ENCODE results near the gene ZCCHC2. TPM values are rescaled to one million over a fixed set of nuclear protein-coding genes. Genes with fewer than 3 reads are reported as not detected.

Gene ZCCHC2
- total RNA-seq, 1 donor from 2014 or later, result 5.5 TPM

DNA sequence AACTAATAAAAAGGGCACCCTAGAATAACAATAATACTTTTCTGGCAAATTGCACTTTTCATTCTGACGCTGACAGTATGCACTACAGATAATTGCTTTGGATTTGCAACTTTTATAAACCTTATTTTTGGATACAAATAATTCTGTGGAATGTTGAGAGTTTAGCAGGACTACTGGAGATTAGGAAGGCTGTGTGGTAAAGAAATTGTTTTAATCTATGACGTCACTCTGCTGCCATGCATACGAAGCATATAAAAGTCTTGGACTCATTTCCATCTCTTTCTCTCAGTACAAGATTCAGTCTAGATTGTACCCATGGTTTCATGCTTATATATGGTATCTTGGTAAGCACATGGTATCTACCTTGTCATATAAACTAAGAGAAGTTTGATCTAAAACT, 28.1 kb upstream of the ZCCHC2 start:
- Histone ChIP-seq H3F3A (ENCODE audit: low read depth) (peaks cover 4% of the 10 kb centered on the region), H2AFZ (replicated peaks) (no peak overlapping the region), H4K20me1 (ENCODE audit: low read depth) (no peaks in the 10 kb centered on the region), H3K4me1 (peaks cover 11% of the 10 kb centered on the region), H3K9me3 (ENCODE audit: low read depth) (no peaks in the 10 kb centered on the region), H3K27me3 (no peaks in the 10 kb centered on the region), H3K4me3 (no peak overlapping the region), H3K27ac (no peak overlapping the region), H3K9ac (no peak overlapping the region), H3K36me3 (no peaks in the 10 kb centered on the region), H3K4me2 (no peak overlapping the region), H3K79me2 (ENCODE audit: low read depth) (no peaks in the 10 kb centered on the region)
- peaks cover 2% of the 10 kb centered on the region for H3K27me3 Mint-ChIP-seq (ENCODE audit: insufficient read depth, low read depth)
- no peak for DNase-seq (ENCODE audit: low spot score)
- H3K36me3 Mint-ChIP-seq, result no peaks in the 10 kb centered on the region
- peaks cover 15% of the 10 kb centered on the region for H3K4me1 Mint-ChIP-seq
- peaks cover 3% of the 10 kb centered on the region for H3K9me3 Mint-ChIP-seq
- TF ChIP-seq EZH2 (IDR thresholded peaks at IDR 0.05) (no peak), EZH2phosphoT487 (IDR thresholded peaks at IDR 0.05) (no peak)
- TF ChIP-seq, protein P1, sequence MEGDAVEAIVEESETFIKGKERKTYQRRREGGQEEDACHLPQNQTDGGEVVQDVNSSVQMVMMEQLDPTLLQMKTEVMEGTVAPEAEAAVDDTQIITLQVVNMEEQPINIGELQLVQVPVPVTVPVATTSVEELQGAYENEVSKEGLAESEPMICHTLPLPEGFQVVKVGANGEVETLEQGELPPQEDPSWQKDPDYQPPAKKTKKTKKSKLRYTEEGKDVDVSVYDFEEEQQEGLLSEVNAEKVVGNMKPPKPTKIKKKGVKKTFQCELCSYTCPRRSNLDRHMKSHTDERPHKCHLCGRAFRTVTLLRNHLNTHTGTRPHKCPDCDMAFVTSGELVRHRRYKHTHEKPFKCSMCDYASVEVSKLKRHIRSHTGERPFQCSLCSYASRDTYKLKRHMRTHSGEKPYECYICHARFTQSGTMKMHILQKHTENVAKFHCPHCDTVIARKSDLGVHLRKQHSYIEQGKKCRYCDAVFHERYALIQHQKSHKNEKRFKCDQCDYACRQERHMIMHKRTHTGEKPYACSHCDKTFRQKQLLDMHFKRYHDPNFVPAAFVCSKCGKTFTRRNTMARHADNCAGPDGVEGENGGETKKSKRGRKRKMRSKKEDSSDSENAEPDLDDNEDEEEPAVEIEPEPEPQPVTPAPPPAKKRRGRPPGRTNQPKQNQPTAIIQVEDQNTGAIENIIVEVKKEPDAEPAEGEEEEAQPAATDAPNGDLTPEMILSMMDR (IDR thresholded peaks at IDR 0.05), result no peak
- H3K27ac Mint-ChIP-seq, result no peak overlapping the region
- H3K4me3 Mint-ChIP-seq, result no peak overlapping the region

DNA sequence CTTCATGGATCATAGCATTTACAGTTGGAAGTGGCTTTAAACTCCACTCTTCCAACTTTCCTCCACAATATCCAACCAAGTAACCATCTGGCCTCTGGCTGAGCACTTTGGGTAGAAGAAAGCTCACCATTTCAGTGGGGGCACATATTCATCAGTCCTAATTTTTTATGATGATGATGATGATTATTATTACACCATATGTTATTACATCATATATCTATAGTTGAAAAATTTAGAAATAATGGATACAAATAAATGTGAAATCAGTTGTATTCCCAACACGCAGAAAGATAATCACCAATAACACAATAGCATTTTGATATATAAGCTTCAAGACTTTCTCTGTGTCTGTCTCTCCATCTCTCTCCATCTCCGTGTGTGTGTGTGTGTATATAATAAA, 26.6 kb upstream of the ZCCHC2 start:
- Histone ChIP-seq H3K4me1 (peaks cover 15% of the 10 kb centered on the region), H3K9ac (no peak overlapping the region), H3K4me3 (no peak overlapping the region), H3K27ac (no peak overlapping the region), H3K4me2 (no peak overlapping the region), H3K27me3 (no peaks in the 10 kb centered on the region), H3K9me3 (ENCODE audit: low read depth) (no peaks in the 10 kb centered on the region), H2AFZ (replicated peaks) (no peak overlapping the region), H4K20me1 (ENCODE audit: low read depth) (no peaks in the 10 kb centered on the region), H3F3A (ENCODE audit: low read depth) (peaks cover 4% of the 10 kb centered on the region), H3K79me2 (ENCODE audit: low read depth) (no peaks in the 10 kb centered on the region), H3K36me3 (no peaks in the 10 kb centered on the region)
- no peak overlapping the region for H3K27ac Mint-ChIP-seq
- H3K4me1 Mint-ChIP-seq, result peaks cover 19% of the 10 kb centered on the region
- no peak for DNase-seq (ENCODE audit: low spot score)
- H3K9me3 Mint-ChIP-seq, result peaks cover 2% of the 10 kb centered on the region
- peaks cover 2% of the 10 kb centered on the region for H3K27me3 Mint-ChIP-seq (ENCODE audit: insufficient read depth, low read depth)
- no peaks in the 10 kb centered on the region for H3K36me3 Mint-ChIP-seq
- no peak overlapping the region for H3K4me3 Mint-ChIP-seq
- TF ChIP-seq EZH2 (IDR thresholded peaks at IDR 0.05) (no peak), EZH2phosphoT487 (IDR thresholded peaks at IDR 0.05) (no peak)
- TF ChIP-seq, protein P1 (IDR thresholded peaks at IDR 0.05), result no peak

DNA sequence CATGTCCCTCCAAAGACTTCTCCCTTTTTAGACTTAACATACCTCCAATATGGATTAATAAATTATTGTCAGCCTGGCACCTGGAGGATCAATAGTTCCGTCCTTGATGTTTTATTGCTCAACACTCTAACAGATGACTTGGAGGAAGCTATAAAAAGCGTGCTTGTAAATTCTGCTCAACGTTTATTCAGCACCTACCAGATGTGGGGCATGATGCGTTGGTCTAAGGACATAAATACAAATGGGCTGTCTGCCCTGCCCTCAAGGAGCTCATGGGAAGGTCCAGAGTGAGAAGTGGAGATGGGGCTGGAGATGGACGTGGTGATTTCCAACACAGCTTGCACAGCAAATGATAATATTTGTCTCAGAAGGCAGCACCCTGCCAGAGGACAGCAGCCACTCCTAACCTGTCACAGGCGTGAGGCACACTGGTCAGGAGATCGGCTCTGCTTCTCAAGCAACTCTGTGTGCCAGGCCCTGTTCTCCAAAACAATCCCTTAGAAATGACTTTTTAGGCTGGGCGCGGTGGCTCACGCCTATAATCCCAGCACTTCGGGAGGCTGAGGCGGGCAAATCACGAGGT, 25.5 kb upstream of the ZCCHC2 start:
- no peaks in the 10 kb centered on the region for H3K36me3 ChIP-seq
- Mint-ChIP-seq H3K36me3 (peaks cover 2% of the 10 kb centered on the region), H3K27ac (no peak overlapping the region), H3K27me3 (ENCODE audit: insufficient read depth, low read depth) (peaks cover 2% of the 10 kb centered on the region), H3K4me1 (peaks cover 19% of the 10 kb centered on the region), H3K4me3 (no peak overlapping the region), H3K9me3 (peaks cover 4% of the 10 kb centered on the region)
- no peaks in the 10 kb centered on the region for H3K9me3 ChIP-seq (ENCODE audit: low read depth)
- H3K4me3 ChIP-seq, result no peak overlapping the region
- no peak overlapping the region for H3K27ac ChIP-seq
- peaks cover 4% of the 10 kb centered on the region for H3F3A ChIP-seq (ENCODE audit: low read depth)
- no peak overlapping the region for H3K9ac ChIP-seq
- TF ChIP-seq EZH2phosphoT487 (IDR thresholded peaks at IDR 0.05) (no peak), EZH2 (IDR thresholded peaks at IDR 0.05) (no peak)
- TF ChIP-seq, protein P1 (IDR thresholded peaks at IDR 0.05), result no peak
- no peaks in the 10 kb centered on the region for H3K79me2 ChIP-seq (ENCODE audit: low read depth)
- H3K4me2 ChIP-seq, result no peak overlapping the region
- no peak for DNase-seq (ENCODE audit: low spot score)
- H4K20me1 ChIP-seq (ENCODE audit: low read depth), result no peaks in the 10 kb centered on the region
- H3K27me3 ChIP-seq, result no peaks in the 10 kb centered on the region
- no peak overlapping the region for H2AFZ ChIP-seq (replicated peaks)
- peaks cover 15% of the 10 kb centered on the region for H3K4me1 ChIP-seq
